ENCODE measurements around the gene ELMO1.
A peak's percentile ranks its signal among the peaks of the same experiment; 100 is the strongest.
"Not testable (repeated sequence)": the region's sequence is repeated elsewhere in the genome, so short reads cannot be mapped to it uniquely, and the experiment has no call there.

ELMO1 gene

GRCh38 chr7:37173670-37174069, 275.0 kb downstream of the ELMO1 start:
- no peak for DNase-seq

- no peak for DNase-seq
Observed at GRCh38 chr7:37162106-37162505, 286.6 kb downstream of the ELMO1 start.

DNA sequence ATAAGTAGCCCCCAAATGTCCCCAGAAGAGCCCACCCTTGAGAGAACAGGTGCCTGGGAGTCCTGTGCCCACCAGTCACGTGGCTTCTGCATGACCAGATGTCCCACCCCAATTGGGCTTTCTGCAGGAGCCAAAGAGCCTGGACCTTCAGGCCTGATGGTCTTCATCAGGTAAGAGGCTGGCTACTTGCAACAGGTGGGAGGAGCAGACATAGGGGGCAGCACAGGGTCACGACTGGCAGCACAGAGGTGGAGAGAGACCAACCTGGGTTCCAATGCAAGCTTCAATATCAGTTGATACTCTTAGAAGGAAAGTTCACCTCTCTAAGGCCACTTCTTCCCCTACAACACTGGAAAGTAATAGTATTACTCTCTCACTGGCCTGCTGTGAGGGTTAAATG, 288.0 kb downstream of the ELMO1 start:
- no peak for DNase-seq

DNA sequence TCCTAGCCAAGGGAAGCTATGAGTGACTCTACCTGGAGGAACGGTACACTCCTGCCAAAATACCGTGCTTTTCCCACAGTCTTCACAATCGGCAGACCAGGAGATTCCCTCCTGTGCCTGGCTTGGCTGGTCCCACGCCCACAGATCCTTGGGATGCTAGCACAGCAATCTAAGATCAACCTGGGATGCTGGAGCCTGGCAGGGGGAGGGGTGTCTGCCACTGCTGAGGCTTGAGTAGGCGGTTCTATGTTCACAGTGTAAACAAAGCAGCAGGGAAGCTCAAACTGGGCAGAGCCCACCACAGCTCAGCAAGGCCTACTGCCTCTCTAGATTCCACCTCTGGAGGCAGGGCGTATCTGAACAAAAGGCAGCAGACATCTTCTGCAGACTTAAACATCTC, 295.3 kb downstream of the ELMO1 start:
- no peak for DNase-seq

- no peak for DNase-seq
Observed at GRCh38 chr7:37151741-37152413, 296.8 kb downstream of the ELMO1 start.

DNA sequence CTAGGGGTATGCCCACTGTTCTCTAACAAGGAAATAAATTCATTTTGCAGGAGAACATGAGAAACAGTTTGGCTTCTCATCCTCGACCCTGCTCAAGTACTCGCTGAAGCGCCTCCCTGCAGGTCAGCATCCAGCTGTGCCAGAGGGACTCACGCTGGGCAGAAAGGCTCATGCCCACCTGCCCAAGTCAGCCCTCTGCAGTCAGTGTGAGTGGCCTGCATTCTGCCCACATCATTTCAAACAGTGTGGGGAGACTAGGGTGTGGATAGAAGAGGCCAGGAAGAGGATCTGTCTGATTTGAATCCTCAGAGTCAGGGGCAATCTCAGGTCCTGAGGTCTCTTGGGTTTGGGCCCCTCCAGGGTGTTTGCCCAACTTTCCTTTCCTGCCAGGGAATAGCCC, 297.8 kb downstream of the ELMO1 start:
- no peak for DNase-seq

DNA sequence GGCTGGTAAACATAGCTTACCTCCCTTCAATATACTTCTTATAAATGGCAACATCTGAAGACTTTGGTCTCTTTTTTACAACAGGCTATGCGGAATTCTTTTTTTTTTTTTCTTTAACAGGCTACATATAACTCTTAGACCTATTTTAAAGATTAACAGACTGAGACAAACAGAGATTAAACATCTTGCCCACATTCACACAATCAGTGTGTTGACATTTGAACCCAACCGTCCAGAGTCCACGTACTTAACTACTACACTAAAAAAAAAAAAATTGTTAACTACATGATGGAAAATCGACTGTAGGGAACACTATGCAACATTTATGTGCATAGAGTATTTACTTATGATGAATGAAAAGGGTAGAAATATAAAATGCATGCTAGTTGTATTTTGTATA, 298.5 kb downstream of the ELMO1 start:
- DNase-seq, result no peak

- DNase-seq, result no peak
Observed at GRCh38 chr7:37149773-37150124, 298.9 kb downstream of the ELMO1 start.

DNA sequence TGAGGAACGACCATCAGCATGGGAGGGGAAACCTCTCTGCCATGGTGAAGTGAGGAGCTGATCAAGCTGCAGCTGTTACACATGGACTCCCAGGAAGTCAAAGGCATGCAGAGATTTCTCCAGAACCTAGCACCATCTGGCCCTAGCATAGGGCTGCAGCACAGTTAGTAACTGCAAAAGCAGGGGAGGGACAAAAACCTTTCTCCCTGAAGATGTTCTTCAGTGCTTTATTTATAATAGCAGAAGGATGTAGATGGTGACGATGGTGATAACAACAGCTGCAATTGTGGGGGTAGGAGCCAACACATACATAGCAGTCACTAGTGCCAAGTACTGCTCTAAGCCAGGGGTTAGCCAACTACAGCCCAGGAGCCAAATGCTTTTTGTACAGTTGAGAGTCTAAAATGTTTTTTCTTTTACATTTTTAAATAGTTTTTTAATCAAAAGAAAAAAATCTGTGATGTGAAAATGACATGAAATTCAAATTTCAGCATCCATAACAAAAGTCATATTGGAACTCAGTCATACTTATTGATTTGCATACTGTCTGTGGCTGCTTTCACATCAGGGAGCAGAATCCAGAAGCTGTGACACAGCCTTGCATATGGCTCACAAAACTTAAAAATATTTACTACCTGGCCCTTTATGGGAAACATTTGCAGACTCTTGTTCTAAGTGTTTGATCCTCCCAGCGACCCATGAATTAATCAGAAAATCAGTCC, 299.5 kb downstream of the ELMO1 start:
- DNase-seq, result no peak

DNA sequence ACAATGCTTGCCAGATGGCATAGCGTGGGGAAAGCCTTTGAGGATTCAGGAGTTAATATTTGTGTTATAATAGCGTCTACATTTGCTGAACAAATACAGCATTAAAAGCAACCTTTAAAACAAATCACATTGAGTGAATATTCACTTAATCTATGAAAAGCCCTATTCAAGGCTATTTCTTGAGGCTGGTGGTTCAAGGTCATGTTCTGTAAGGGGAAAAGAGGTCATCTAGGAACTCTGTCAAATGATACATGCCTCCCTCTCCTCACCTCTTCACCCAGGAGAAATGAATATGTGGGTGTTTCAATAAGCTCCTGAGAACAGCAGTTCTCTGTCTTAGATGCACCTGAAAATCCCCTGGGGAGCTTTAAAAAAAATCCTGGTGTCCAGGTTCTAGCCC, 303.0 kb downstream of the ELMO1 start:
- DNase-seq, result no peak

DNA sequence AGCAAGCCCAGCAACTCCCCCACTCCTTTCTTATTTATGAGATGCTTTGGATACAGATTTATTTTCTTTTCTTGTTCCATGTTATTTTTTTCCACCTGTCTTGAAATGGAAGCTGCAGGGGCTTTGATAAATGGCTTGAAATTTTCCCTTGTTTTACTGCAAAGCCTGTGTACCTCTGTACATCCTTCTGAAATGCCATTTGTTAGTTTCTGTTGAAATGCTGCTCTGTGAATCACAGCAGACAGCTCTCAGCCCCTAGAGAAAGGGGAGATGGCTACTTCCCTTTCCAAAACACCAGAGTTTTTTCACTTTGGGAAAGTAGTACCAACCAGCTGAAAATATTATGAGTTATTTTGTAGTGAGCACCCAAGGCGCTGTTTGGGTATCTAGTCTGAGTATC, 304.2 kb downstream of the ELMO1 start:
- no peak for DNase-seq

GRCh38 chr7:37142958-37143357, 305.7 kb downstream of the ELMO1 start:
- no peak for DNase-seq

DNA sequence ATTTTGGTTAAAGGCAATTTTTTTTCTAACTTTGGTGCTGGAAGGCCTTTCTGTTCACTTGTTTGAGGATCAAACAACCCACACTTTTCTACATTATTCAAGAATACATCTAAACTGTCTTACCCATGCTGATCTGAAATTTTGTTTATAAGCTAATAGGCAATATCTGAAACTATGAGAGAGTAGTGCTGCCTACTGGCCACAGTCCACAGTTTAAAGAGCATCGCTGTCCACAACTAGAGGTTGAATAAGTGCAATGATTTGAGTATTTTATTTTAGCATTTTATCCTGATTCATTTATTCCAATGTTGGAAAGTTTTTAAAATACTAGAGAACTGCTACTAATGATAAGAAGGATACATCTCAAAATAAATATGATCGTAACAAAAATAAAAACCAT, 306.9 kb downstream of the ELMO1 start:
- DNase-seq, result no peak

DNA sequence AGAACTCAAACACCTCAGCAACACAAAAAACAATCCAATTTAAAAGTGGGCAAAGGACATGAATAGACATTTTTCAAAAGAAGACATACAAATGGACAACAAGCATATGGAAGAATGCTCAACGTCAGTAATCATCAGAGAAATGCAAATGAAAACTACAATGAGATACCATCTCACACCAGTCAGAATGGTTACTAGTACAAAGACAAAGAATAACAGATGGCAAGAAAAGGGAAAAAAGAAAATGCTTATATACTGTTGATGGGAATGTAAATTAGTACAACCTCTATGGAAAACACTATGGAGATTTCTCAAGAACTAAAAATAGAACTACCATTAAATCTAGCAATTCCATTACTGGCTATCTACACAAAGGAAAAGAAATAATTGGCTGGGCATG, 314.8 kb downstream of the ELMO1 start:
- not testable (repeated sequence) for DNase-seq

DNA sequence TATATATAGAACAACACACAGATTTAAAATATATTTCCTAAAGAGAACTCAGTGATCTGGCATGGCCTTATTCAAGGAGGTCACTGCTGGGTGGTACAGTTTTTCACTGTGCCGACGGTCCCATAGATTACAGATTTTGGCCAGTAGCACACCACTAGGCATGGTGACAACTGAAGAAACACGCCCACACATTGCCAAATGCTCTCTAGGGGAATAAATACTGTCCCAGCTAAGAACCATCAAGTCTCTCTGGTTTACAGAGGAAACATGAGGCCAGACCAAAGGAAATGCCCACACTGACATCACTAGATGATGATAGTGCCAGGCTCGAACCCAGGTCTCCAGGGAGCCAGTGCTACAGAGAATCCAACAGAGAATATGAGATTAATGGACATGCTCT, 316.8 kb downstream of the ELMO1 start:
- DNase-seq, result no peak

GRCh38 chr7:37129035-37129425, 319.6 kb downstream of the ELMO1 start:
- no peak for DNase-seq

DNA sequence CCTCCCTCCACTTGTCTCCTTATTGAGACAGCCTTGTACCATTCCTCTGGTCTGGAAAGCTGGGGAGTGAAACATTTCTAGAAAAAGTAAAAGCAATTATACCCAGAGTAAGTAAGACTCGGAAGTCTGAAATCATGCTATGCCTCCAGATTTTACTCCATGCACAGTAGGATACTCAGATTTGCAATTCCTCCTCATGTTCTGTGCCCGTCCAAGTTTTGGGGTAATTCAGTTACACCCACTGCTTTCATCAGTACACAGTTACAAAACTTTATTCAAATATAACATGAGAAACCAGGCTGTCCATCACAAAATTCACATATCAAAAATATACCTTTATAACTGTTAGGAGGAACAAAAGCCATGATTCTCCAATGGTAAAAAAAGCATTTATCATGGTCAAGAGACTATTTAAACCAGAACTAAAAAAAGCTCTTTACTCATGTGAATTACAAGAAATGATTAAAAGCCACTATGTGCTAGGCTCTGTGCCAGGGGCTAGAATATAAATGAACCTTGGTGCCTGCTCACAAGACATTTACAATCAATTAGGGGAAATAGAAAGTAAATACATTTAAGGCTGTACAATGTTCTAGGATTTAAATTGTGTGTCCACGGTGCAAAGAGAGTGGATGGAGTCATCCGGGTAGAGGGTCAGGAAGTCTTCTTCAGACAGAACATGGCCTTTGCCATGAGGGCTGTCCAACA, 320.2 kb downstream of the ELMO1 start:
- DNase-seq, result no peak

DNA sequence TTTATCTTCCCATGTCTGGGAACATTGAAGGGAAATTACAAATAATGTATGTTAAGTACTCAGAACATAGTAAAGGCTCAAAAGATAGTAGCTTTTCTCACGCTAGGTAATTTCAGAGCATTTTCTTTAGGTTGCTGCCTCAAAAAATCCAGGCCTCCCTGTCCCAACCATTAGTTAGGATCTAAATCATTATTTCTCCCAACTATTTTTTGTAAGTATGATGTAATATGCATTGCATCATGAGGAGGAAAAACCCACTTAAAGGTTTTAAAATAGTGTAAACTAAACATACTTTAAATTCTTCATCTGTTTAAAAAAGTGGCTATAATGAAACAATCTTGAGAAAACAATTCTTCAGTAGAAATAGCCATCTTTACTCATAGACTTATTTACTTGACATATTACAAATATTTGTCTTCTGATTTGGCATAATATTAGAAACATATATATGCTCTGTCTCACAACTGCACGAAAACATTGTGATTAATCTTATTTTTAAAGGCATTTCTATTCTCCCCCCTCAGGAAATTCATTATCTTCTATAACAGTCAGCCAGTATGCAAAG, 329.3 kb downstream of the ELMO1 start:
- no peak for DNase-seq

GRCh38 chr7:37118004-37118403, 330.7 kb downstream of the ELMO1 start:
- DNase-seq, result no peak

DNA sequence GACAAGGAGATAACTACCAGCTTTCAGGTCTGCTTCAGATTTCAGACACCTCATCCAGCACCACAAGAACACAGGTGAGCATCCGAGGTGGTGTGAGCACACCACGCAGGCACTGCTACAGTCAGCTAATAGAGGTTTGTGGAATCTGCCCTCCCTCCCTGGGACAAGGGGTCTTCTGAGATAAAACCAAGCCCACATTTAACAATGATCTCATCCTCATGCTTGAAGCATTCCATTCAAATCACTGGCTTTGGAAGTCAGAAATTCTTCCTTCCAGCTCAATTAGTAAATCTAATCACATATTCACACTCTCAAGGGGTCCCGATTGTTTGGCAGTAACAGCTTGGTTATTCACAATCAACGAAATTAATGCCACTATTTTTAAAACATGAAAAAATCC, 331.4 kb downstream of the ELMO1 start:
- no peak for DNase-seq

- no peak for DNase-seq
Observed at GRCh38 chr7:37116093-37116701, 332.5 kb downstream of the ELMO1 start.

- peak in 2 of 3 donors; percentile 54 to 69 for DNase-seq
Observed at GRCh38 chr7:37113661-37114355, 334.9 kb downstream of the ELMO1 start.

DNA sequence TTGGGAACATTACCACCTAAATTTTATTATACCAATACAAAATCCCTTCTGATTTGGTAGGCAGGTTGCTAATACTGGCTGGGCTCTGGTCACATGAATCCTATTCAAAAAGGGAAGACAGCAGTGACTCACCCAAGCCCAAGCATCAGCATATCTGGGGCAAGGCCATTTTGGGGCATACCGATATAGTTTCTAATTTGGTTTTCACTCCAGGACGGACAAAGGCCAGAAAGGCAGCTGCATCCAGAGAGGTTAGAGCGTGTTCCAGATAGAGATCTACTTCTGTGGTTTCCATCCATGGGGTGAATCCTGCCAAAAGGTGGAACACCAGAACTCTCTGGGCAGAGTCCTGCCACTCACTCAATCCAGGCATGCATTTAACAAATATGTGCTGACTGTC, 335.8 kb downstream of the ELMO1 start:
- DNase-seq, result peak; percentile 22 to 44 (median 38)
